HUDEP-2 (cell line): ENCODE data around the gene SLC22A12.
"Not testable (repeated sequence)": the region's sequence is repeated elsewhere in the genome, so short reads cannot be mapped to it uniquely, and the experiment has no call there.

Source experiments
- DNase-seq, 76 experiments: peaks; one replicate each; lab custom pipeline; 2025; ENCODE audit not compliant: unreplicated experiment in 76 of 76; lab: John Stamatoyannopoulos, UW

Gene SLC22A12

DNA sequence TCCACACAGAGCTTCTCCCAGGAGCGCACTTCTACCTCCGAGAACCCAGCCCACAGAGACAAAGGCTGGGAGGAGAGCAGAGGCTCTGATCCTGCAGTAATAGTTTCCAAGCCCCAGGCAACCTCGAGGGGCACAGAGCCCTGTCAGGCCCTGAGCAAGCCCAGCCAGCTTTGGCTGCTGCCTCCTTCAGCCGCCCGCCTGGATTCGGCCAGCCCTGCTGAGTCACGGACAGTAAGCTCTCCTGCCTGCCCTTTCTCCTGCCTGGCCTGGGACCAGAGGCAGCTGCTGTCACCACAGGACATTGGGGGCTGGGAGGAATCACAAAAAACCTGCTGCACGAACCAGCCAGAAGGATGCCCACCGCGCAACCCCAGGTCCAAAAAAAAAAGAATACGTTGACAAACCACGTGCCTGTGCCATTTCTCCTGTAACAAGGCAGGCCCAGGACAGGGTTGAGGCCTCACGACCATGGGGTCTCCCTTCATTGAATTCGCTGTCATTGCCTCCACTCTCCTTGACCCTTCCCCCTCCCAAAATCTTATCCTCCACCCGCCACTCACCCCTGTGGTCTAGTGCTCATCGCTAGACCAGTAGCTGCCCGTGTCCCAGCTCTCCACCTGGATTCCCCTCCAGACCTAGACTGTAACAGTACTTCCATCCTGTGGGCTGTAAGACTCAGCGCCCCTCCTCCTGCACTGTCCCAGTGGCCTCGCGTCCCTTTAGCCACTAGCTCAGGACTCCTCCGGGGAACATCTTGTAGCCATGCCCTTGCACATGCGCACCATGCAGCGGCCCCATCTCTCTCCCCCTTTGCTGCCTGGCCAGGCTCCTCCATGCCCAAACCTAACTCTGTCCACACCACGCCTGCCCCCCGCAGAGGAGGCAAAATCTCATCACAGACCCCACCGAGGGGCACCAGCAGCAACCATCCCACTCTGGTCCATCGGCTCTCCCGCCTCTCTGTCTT is 7.4 kb upstream of the SLC22A12 start:
- no peak for DNase-seq

DNA sequence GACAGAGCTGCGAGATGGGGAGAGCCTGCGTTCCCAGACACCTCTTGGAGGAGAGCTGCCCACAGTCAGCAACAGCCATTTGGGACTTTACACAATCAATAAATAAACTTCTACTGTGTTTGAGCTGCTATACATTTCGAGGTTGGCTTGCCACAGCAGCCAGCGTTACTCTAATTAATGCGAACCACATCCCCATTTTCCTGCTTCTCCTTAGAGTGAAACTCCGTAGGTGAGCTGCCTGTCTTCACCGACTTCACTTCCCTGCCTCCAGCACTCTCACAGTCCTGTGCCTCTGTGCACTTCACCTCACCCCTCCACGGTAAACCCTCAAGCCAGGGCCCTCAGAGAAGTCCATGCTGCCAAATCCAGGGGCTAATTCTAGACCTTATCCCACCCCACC is 5.9 kb upstream of the SLC22A12 start:
- DNase-seq, result no peak

DNA sequence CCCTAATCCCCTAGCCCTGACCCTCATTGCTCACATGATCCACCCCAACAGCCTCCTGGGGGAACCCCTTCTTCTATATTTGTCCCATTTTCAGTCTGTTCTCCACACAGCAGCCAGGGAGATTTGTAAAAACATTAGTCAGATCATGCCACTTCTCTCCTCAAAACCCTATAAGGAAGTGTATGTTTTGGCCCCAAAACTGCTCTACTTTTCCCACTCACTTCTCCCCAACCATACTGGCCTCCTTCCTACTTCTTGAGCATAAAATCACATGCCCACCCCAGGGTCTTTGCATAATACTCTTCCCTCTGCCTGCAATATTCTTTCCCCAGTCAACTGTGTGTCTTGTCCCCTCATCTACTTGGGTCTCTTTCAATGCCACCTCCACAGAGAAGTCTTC is 4.7 kb upstream of the SLC22A12 start:
- no peak for DNase-seq

DNA sequence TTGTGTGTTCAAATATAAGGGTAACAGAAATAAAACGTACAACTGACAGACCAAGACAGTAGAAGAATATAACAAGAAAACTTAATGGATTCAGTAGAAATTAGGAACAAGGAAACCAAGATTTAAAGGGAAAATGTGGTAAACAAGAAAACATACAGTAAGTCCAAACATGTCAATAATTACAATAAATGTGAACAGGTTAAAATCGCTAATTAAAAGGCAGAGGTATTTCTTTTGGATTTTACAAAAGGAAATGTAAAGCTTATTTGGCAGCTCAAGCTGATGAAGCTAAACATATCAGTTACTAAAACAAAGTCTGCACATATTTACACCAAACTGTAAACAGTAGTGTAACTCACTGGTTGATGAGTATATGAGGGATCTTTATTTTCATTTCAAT is 2.3 kb upstream of the SLC22A12 start:
- DNase-seq, result no peak

DNA sequence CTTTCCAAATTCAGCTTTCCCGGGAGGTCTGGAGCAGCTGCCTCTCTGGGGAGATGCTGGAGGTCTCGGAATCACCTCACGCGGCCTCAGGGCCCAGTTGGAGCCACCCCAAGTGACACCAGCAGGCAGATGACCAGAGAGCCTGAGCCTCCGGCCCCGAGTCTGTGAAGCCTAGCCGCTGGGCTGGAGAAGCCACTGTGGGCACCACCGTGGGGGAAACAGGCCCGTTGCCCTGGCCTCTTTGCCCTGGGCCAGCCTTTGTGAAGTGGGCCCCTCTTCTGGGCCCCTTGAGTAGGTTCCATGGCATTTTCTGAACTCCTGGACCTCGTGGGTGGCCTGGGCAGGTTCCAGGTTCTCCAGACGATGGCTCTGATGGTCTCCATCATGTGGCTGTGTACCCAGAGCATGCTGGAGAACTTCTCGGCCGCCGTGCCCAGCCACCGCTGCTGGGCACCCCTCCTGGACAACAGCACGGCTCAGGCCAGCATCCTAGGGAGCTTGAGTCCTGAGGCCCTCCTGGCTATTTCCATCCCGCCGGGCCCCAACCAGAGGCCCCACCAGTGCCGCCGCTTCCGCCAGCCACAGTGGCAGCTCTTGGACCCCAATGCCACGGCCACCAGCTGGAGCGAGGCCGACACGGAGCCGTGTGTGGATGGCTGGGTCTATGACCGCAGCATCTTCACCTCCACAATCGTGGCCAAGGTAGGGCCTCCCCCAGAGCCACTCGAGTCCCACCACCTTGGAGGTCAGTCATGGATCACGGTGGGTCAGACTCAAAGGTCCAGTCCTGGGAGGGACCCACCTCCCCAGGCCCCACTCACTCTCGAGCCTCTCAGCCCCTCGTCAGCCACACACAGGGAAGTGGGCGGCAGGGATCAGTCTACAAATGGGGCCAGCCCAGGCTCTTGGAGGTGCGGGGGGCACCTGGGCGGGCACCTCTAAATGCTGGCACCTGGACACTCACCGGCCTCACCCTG is 525 bp downstream of the SLC22A12 start:
- DNase-seq, result no peak

DNA sequence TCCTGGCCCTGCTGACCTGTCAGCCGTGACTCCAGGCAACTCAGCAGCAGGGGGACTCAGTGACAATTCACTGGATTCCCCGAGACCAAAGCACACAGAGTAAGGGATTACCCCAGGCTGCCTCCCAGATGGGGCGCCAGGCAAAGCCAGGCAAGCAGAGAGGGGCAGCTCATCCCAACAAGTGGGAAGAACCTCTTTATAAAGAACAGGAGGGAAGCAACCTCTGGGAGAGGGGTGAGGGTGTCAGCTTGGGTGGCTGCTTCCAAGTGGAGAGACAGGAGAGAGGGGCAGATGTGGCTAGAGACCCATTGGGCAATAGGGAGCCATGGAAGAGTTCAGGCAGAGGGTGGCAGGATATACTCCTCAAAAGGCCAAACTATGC is 1.2 kb downstream of the SLC22A12 start:
- no peak for DNase-seq

DNA sequence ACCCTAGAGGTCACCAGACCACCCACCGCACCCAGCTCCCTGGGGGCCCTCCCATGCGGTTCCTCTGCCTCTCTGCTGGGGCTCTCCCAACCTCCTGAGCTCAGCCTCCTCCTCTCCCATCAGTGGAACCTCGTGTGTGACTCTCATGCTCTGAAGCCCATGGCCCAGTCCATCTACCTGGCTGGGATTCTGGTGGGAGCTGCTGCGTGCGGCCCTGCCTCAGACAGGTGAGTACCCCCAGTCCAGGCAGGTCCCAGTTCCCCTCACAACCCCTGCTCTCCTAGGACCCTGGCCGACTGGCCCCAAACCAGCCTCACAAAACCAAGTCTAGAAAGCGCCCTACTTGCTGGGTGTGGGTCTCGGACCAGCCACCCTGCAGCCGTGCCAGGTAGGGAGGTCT is 1.6 kb downstream of the SLC22A12 start:
- no peak for DNase-seq

DNA sequence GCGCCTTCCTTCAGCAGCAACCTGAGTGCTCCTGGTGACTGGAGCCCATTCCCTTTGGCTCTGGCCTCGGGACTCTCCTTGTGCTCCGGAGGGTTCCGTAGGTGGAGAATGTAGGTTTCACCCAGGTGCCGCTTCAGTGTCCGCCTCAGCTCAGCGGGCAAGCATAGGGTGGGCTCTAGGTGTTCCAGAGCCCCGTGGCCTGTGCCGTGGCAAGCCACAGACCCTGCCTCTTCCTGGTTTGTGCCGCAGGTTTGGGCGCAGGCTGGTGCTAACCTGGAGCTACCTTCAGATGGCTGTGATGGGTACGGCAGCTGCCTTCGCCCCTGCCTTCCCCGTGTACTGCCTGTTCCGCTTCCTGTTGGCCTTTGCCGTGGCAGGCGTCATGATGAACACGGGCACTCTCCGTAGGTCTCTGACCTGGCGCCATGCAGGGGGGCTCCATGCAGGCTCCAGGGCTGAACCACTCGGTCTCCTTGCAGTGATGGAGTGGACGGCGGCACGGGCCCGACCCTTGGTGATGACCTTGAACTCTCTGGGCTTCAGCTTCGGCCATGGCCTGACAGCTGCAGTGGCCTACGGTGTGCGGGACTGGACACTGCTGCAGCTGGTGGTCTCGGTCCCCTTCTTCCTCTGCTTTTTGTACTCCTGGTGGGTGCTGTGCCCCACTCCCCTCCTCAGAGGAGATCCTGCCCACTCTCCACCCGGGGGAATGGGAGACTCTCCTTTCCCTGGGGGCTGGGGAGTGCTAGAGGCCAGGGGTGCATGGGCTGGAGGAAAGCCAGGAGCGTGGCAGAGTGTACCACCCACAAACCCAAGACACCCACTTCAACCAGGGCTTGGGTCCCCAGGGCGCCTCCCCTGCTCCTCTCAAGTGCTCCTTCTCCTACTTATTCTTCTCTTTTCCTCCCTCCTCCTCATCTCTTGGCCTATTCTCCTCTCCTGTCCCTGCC is 2.4 kb downstream of the SLC22A12 start:
- no peak for DNase-seq

DNA sequence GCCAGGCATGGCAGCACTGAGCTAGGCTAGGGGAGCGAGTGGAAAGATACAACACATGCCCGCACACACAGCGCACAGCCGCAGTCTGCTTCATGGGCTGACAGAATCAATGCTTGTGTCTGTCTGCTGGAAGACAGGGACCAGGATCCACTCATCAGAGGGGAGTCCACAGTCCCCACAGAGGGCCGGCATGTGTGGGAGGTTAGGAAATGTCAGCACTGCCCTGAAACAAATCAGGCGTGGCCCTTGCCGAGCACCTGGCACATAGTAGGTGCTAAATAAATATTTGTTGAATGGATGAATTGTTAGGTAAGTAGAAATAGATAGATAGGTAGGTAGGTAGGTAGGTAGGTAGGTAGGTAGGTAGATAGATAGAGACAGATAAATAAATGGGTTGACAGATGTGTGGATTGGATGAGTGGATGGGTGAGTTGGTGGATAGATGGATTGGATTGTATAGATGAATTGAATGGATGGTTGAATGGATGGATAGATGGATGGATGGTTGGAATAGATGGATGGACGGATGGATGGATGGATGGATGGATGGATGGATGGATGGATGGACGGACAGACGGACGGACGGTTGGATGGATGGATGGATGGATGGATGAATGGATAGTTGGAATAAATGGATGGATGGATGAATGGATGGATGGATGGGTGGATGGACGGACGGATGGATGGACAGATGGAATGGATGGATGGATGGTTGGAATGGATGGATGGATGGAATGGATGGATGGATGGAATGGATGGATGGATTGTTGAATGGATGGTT is 3.3 kb downstream of the SLC22A12 start:
- DNase-seq, result no peak

DNA sequence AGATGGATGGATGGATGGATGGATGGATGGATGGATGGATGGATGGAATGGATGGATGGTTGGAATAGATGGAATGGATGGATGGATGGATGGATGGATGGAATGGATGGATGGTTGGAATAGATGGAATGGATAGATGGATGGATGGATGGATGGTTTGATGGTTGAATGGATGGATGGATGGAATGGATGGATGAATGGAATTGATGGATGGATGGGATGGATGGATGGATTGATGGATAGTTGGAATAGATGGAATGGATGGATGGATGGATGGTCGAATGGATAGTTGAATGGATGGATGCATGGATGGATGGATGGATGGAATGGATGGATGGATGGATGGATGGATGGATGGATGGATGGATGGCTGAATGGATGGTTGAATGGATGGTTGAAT is 4.9 kb downstream of the SLC22A12 start:
- DNase-seq, result not testable (repeated sequence)

DNA sequence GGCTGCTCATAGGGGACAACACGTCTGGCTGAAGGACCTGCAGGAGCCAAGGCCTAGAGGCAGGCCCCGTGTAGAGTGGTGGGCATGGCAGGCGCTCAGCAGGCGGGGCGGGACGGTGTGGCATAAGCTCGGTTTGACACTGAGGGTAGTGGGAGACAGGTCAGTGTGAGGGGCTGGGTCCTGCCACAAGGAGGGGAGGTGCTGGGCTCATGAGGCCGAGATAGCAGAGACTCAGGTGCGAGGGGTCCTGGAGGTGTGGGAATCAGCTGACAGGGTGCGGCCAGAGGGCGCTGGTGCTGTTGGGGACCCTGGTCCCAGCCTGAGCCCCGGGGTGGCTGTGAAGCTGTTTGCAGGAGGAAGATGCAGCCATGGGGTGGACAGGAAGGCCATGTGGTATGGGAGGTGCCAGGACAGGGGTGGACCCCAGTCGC is 6.7 kb downstream of the SLC22A12 start:
- DNase-seq, result no peak

DNA sequence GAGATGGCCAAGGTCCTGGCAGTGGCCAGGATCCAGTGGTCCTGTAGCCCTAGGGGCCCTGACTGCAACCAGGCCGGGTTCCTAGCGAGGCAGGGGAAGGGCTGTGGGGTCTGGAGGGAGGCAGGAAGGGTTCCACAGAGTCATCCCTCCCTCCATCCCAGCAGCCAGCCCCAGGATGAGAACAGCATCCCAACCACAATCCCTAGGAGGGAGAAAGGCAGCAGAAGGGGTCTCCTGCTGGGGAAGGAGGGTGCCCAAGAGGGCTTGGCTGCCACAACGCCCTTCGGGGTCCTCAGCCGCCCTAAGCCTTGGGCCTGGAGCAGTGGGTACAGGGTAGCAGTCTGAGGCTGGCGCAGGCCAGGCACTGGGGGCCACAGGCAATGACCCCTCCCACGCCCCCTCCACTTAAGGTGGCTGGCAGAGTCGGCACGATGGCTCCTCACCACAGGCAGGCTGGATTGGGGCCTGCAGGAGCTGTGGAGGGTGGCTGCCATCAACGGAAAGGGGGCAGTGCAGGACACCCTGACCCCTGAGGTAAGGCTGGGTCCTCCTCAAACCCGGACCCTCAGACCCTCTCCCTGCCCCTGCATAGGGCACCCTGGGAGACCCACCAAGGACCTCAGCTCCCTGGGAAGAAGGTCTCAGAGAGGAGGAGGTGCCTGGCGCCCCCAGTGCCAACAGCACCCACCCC is 7.2 kb downstream of the SLC22A12 start:
- DNase-seq, result no peak

DNA sequence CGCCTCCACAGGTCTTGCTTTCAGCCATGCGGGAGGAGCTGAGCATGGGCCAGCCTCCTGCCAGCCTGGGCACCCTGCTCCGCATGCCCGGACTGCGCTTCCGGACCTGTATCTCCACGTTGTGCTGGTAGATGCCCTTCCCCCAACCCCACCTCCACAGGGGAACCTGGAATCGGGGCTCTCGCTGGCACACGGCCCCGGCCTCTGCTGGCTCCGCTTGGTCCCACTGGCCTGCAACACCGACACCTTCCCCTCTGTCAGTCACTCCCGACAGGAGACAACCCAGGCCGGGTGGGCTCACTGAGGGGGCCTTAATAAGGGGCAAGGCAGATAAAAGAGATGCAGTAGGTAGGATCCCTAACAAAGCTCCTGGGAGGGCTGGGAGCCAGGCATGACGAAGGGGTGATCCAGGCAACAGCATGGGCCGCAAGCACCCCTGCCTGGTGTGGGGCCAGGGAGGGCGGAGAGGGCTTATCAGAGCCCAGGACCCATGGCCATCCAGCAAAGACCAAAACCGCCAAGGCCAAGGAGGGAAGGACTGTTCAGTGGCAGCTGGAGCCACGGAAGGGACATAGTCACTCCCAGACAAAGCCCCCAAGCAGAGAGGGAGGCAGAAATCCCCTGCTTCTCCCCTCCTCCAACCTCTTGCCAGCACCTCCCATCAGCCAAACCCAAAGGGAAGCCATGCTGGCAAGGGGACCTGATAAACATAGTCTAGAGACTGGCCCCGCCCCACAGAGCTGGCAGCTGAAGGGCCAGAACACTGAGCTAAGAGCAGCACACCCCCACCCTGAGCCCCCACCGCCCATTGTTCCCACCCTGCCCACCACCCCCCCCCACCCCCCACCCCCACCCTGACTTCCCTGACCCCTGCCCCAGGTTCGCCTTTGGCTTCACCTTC is 8.0 kb downstream of the SLC22A12 start:
- DNase-seq, result peak in 2 of 76 experiments; percentile 9 to 16

DNA sequence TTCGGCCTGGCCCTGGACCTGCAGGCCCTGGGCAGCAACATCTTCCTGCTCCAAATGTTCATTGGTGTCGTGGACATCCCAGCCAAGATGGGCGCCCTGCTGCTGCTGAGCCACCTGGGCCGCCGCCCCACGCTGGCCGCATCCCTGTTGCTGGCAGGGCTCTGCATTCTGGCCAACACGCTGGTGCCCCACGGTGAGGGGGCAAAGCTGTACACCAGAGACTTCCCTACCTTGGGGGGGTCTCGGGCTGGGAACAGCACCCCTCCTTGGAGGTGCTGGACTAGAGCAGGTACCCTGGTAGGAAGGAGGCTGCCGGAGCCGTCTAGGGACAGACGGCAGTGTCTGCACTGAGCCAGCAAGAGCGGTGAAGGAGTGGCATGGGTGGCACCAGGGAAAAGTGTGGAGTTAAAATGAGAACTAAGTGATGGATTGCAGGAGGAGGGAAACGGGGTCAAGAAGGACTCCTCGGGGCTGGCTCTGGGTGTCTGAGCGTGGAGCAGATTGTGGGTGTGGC is 8.7 kb downstream of the SLC22A12 start:
- DNase-seq, result no peak

DNA sequence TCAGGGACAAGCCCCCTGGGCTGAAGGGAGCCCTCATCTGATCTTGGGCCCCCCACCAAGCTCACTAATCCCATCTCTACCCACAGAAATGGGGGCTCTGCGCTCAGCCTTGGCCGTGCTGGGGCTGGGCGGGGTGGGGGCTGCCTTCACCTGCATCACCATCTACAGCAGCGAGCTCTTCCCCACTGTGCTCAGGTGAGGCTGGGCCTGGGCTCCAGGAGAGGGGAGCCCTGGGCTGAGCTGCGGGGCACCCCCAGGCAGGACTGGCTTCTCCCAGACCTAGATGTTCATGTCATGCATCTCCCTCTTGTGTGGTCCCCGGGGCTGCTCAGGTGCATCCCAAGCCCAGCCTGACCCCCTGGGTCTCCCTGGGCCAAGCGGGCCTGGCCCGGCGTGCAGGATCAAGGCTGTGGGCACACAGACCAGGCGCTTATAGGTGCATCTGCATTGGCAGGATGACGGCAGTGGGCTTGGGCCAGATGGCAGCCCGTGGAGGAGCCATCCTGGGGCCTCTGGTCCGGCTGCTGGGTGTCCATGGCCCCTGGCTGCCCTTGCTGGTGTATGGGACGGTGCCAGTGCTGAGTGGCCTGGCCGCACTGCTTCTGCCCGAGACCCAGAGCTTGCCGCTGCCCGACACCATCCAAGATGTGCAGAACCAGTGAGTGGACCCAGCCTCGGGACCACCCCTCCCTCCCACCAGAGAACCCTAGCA is 9.4 kb downstream of the SLC22A12 start:
- DNase-seq, result no peak

DNA sequence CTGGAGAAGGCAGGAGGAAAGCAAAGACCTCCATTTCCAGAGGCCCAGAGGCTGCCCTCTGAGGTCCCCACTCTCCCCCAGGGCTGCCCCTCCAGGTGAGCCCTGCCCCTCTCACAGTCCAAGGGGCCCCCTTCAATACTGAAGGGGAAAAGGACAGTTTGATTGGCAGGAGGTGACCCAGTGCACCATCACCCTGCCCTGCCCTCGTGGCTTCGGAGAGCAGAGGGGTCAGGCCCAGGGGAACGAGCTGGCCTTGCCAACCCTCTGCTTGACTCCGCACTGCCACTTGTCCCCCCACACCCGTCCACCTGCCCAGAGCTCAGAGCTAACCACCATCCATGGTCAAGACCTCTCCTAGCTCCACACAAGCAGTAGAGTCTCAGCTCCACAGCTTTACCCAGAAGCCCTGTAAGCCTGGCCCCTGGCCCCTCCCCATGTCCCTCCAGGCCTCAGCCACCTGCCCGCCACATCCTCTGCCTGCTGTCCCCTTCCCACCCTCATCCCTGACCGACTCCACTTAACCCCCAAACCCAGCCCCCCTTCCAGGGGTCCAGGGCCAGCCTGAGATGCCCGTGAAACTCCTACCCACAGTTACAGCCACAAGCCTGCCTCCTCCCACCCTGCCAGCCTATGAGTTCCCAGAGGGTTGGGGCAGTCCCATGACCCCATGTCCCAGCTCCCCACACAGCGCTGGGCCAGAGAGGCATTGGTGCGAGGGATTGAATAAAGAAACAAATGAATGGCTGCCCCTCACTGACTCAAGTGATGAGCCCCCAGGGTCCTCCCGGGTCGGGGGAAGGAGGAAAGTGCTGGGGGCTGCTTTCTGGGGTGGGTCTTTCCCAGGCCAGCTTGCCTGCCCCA is 10.8 kb downstream of the SLC22A12 start:
- no peak for DNase-seq
